NCI-H128 (cell line): Measurements from ENCODE around the gene SERTAD3.

Source experiments
- DNase-seq: peaks from one replicate; lab custom pipeline; 2025; ENCODE audit not compliant: unreplicated experiment; lab: John Stamatoyannopoulos, UW

The SERTAD3 gene

DNA sequence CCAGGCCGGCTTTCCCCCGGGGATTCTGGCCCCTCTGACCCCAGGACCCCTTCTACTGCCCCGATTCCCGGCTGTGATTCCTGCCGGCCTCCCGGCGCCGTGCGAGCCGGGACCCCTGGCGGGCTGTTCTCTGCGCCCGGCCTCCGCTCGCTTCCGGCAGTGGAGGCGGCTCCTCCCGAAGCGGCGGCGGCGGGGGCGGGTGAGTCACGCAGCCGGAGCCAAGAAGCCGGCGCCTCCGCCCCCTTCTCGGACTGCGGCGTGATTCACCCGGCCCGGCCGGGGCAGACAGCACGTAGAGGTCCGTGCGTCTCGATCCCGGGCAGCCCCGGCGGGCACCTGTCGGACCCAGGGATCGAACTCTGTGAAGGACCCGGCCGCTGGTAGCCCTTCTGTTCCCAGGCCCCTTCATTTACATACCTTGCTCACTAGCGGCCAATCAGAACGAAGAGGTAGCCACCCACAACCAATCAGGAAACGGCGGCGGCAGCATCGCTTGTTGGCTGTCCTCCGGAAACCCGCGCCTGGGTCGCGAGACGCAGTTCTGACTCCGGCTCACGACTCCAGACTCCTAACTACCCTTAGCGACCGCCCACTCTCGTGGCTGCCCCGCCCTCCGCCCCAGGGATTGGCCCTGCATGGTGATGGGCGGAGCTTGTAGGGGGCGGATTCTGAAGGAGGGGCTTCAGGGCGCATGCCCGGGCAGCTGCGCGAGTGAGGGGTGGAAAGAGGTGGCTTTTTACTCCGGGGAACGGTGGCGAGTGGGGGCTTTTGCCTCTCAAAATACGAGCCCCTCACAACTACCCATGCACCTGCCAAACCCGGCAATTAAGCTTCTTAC, 18.5 kb downstream of the SERTAD3 start, which contains the start of gene SERTAD1:
TSS of gene SERTAD1 (minus strand) at position 543 of the 838 bp plus-strand sequence. CDS start 2,446 bp downstream, outside the sequence.
- DNase-seq = peak; percentile 98

DNA sequence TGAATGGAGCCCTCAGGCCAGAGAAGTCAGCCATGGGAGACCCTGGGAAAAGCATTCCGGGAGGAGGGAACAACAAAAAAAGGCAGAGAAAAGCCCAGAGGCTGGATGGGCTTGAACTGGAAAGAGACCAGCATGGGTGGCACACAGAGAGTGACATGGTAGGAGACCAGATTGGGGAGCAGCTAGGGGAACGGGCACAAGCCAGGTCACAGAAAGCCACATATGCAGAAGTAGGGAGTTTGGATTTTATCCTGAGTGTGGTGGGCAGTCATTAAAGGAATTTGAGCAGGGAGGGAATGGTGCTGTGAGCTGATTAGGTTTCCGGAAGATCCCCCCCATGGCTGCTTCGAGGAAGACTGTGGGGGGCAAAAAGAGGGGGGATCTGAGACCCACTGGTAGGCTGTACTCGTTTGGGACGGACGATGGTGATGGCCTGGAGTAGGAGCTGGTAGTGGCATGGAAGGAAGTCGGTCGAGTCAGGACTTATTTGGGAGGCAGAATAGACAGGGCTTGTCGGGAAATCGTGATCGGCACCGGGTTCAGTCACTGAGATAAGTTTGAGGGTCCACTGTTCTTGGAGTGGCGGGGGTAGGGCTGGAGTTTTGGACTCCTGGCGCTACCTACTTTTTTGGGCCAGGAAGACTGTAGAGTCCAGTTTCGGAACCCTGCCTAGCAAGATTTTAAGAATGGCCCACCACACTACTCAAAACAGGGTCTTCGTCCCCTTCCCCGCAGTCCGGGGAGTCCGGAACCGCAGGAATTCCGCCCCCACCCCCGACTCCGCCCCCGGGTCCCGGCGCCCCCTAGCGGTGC, 19.3 kb downstream of the SERTAD3 start:
- no peak for DNase-seq

GRCh38 chr19:40423938-40424337, 20.2 kb downstream of the SERTAD3 start:
- no peak for DNase-seq

GRCh38 chr19:40422748-40423566, 21.2 kb downstream of the SERTAD3 start:
- DNase-seq = no peak

GRCh38 chr19:40421993-40422747, 22.0 kb downstream of the SERTAD3 start:
- no peak for DNase-seq

DNA sequence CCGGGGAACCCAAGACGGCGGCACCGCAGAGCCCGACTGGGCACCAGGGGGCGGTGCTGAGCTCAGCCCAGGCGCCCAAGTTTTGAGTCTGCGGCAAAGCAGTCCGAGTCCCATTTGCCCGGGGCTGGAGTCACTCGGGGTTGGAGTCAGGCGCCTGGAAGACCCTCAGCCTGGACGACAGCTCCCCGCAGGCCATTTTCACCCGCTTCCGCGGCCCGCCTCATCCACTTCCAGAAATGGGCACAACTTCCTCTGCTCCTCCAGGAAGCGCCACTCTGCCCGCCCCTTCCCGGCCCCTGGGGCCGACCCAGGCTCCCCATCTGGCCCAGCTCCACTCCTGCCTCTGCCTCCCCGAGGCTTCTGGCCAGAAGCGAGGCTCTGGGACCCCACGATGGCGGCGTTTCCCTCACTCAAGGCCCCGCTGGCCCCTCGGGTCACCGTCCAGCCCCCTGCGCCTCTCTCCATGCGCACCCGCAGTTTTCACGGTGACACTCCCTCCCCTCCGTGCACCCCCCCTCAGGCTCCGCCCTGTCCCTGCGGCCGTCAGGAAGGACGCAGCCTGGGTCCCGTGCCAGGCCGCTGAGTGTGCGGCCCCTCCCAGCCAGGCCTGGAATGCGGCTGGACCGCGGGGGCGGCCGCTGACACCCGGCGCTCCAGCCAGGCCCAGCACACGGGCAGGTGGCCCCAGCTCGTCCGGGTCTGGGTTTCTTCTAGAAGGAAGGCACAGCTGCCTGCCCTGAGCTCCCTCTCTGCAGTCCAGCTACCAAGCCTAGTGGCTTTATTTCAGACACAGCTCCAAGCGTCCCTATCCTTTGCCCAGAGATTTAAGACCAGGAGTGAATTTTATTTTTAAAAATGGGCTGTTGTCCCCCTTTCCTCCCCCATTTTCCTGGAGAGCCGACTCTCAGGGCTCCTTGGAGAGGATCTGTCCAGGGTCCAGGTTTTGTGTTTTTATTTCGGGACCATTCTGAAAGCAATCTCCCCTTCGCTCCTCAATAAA, 23.1 kb downstream of the SERTAD3 start:
- DNase-seq = peak; percentile 48

- DNase-seq = no peak
Observed at GRCh38 chr19:40420451-40420765, 23.7 kb downstream of the SERTAD3 start.

DNA sequence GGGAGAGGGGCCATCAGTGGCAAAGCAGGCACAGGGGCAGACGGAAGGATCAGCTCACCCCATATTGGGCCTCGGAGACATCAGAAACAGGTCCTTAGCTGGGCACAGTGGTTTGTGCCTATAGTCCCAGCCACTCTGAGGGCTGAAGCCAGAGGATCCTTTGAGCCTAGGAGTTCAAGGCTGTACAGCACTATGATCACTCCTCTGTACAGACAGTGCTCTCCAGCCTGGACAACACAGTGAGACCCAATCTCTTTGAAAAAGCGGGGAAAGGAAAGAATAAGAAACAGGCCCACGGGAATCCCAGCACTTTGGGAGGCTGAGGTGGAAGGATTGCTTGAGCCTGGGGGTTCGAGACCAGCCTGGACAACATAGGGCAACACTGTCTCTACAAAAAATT, 24.4 kb downstream of the SERTAD3 start:
- DNase-seq = no peak

DNA sequence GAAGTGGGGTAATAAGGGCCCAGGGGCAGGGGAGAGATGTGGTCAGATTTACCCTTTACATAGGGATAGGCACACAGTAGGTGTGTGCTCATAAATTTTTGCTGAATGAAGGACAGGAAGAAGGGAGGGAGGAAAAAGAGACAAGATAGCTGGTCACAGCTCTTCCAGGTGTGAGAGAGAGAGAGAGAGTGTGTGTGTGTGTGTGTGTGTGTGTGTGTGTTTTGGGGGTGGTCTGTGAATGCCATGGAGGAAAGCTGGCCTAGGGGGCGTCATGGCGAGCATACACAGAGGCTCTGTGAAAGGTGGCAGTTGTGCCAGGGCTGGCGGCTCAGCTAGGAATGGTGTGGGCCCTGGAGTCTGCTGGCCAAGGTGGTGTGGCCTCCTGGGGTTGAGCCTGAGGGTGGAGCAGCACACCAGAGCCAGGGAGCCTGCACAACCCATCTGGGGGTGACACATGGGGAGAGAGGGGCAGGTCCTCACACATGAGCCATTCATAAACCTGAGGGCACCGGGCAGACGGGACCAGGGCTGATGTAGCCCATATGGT, 25.0 kb downstream of the SERTAD3 start:
- no peak for DNase-seq

- DNase-seq = no peak
Observed at GRCh38 chr19:40418040-40418439, 26.1 kb downstream of the SERTAD3 start.

GRCh38 chr19:40417643-40417981, 26.5 kb downstream of the SERTAD3 start:
- no peak for DNase-seq

- no peak for DNase-seq
Observed at GRCh38 chr19:40416918-40417642, 27.1 kb downstream of the SERTAD3 start.

GRCh38 chr19:40415768-40416167, 28.4 kb downstream of the SERTAD3 start:
- no peak for DNase-seq

DNA sequence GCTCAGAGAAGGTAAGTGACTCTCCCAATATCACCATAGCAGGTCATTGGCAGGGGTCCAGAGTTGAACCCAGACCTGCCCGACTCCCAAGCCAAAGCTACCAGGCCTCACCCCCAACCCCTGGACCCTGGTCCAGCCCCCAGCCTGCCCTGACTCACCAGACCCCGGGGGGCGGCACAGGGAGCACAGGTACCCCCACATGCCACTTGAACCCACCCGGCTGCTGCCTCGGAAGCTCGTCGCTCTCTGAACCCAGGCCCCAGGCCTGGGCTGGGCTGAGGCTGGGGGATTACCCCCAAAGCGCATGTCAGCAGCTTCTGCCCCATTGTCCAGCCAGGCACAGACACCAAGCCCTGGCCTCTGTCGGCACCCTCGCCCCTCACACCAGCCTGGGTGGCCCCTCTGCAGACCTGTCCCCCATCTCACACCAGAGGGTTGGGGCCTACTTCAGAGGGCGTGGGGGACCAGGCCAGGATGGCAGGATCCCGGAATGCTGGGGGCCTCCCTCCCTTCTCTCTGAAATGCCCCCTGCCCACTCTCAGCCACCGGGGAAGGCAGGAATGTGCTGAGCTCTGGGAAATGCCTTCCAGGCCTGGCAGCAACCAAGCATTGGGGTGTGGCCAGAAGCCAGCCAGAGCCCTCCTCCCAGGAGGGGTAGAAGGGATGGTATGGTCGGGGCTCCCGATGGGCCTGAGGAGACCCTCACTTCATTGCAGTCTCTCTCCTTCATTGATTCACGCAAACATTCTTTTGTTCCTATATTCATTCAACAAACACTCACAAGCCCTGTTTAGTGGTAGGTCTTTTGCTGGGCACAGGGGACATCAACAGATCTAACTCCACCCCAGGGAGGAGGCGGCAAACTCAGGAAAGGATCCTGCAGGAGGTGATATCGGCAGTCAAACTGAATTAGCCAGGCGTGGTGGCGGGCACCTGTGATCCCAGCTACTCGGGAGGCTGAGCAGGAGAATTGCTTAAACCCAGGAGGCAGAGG, 29.3 kb downstream of the SERTAD3 start:
- DNase-seq = no peak

GRCh38 chr19:40413291-40413845, 30.8 kb downstream of the SERTAD3 start, which contains the start of gene PRX:
Gene PRX, minus strand, starts transcription at chr19:40413378. Its CDS starts 5,446 bp downstream, at chr19:40407932.
- DNase-seq = no peak

- DNase-seq = no peak
Observed at GRCh38 chr19:40412866-40413265, 31.3 kb downstream of the SERTAD3 start.

DNA sequence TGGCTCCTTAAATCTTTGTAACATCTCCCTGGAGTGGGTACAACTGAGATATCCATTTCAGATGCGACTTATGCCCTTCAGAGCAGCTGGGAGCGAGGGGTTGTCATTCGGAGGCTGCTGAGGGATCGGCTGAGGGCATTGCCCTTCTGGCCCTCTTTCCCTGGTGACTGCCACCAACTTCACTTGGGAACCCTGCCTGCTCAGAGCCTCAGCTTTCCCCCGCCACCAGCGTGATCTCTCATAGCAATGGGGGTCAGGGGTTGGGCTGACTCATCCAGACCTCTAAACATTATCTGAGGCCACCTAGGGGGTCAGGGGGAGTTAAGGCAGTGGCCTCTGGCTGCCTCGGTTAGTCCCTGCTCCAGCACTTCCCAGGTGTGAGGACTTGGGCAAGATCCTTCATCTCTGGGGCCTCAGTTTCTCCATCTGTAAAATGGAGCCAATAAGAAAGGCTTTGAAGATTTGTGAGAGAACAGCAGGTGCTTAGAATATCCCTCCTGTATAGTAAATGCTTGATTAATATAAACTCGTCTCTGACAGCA, 32.1 kb downstream of the SERTAD3 start:
- DNase-seq = no peak
